ENCODE measurements around the gene MAB21L4. TPM values are rescaled to one million over a fixed set of nuclear protein-coding genes. Genes with fewer than 3 reads are reported as not detected.

MAB21L4 gene
- total RNA-seq, 1 donor from 2014 or later, result not detected

DNA sequence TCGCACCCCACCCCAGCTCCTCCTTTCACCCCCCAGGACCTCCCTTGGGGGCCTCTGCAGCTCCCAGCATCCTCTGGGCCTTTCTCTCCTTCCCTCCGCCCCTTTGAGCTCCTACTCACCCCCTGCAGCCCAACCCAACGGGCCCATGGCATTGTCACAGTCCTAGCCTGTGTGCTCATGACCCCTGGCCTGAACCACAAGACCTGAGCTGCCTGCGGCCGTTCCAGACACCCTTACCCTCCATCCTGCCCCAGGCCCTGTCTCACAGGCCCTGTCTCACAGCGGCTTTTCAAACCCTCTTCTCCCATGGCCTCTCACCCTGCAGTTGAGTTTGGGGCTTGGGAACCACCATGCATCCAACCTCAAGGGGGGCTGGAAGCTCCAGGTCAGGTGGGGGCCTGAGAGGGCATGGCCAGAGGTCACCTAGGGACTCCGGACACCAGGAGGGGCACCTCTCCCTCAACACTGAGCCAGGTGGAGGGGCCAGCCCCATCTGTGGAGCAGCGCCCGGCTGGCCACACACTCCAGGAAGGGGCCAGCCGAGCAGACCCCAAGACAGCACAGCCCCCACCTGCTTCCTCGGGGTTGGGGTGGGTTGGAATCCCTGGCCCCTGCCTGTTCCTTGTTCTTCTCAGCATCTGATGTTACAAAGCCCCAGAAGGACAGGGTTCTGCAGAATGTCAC, 6.9 kb downstream of the MAB21L4 start:
- intact Hi-C loops (cut with DNase I), result no loop called here
- DNase-seq (ENCODE audit: low spot score) (no peak), ATAC-seq (no peak)

DNA sequence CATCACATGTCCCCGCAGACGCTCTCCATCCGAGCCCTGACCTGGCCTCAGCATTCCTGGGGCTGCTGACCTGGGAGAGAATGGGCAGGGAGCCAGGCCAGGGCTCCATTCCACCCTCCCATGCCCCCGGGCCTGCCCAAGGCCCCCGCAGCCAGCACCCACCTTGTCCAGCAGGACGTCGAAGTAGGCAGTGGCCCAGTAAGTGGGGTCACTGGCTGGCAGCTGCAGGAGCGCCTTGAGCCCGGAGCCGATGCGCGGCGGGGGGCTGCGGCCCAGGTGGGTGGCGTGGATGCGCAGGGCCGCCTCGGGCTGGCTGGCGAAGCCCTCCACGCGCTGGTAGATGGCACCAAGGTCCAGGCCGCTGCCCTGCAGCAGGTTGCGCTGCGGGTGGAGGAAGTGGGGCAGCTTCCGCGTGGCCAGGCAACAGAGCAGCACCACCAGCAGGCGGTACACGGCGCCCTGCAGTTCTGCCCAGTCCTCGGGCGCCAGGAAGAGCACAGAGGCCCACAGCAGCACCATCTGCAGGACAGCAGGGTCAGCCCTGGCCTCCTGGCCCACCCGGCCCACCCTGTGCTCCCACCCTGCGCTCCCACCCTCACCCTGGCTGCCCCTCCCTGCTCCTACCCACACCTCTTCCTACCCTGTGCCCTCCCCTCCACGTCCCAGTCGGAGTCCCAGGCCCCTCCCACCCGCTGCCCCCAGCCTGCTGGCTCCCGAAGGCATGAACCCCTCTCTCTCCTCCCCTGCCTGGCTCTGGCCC, 7.6 kb downstream of the MAB21L4 start:
- DNase-seq (ENCODE audit: low spot score), result no peak
- intact Hi-C loops (cut with DNase I), result no loop called here
- no peak for ATAC-seq

DNA sequence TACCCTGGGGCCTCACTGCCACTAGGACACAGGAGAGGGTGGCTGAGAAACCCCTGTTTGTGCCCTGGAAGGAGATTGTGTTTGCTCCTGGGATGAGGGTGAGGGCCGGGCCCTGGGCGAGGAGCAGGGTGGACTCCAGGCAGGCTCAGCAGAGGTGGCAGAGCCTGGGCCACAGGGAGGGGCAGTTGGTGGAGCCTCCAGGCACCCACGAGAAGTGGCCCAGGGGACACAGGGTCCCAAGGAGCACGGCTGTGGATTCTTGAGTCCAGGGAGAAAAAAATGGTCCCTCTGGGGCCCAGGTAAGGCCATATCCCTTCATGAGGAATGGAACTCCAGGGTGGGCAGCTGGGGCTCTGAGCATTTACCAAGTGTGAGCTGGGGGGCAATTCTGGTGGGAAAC, 8.3 kb downstream of the MAB21L4 start:
- no peak for DNase-seq (ENCODE audit: low spot score)
- intact Hi-C loops (cut with DNase I), result no loop called here
- no peak for ATAC-seq

DNA sequence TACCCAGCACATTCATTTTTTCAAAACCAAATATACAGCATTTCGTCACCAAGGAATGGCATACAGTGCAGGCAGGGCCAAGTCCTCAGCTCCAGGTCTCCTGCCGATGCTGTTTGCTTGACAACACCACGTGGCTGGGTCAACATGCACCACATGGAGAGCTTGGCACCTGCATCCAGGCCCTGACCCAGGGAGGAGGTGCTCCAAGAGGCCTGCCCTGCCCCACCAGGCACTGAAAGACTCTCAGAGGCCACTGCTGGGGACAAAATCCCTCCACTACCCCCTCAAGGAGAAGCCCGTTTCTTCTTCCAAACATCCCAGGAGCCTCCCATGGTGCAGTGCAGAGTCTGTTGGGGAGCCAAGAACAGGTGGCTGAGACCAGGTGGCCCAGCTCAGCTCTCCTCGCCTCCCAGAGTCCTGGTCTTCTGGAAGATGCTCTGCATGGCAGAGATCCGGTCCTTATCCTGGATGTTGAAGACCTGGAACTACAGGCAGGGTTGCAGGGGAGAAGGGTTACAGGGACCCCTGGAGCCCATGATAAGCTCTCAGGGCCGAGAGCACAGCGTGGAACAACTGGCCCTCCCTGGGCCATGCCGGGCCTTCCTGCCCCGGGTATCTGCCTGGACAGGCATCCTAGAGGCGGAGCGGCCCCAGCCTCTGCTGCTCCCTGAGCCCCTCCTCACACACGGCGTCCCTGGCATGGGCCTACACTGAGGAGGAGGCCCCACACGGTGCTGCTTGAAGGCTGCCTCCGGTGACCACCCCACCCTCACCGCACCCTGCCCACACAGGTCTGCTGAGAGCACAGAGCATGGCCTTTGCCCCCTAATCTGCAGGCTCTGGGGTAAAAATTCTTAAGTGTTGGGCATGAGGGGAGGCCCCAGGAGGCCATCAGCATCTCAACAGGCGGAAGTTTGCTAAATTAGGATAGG, 9.0 kb downstream of the MAB21L4 start:
- ATAC-seq (no peak), DNase-seq (ENCODE audit: low spot score) (no peak)
- intact Hi-C loops (cut with DNase I), result no loop called here

DNA sequence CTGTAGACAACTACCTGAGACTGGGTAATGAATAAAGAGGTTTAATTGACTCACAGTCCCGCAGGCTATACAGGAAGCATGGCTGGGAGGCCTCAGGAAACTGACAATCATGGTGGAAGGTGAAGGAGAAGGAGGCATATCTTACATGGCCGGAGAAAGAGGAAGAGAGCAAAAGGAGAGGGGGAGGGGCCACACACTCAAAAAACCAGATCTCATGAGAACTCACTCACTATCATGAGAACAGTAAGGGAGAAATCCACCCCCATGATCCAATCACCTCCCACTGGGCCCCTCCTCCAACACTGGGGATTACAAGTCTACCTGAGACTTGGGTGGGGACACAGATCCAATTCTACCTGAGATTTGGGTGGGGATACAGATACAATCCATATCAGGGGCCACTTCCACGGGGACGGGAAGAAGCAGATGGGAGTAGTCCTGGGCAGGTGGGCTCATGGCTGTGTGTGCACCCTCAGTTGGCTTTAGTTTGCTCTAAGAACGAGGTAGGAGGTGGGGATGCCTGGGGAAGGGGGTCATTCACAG, 9.9 kb downstream of the MAB21L4 start:
- ATAC-seq (no peak), DNase-seq (ENCODE audit: low spot score) (no peak)
- intact Hi-C loops (cut with DNase I), result no loop called here

DNA sequence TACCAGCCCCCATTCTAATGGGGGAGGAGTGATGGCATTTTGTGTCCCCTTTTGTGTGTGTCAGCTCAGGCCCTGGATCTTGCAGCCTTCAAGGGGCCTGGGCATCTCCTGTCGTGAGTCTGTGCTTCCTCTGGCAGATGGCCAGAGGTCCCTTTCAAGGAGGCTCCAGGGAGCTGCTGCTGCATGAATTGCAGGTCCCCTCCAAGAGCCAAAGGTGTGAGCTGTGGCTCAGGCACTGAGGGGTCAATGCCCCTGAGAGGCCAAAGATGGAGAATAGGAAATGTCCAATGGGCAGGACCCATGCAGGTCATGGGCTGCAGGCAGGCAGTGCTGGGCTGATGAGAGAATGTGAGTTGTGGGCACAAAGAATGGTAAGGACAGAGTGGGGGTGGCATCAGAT, 10.4 kb downstream of the MAB21L4 start:
- DNase-seq (ENCODE audit: low spot score), result no peak
- no peak for ATAC-seq
- intact Hi-C loops (cut with DNase I), result no loop called here

DNA sequence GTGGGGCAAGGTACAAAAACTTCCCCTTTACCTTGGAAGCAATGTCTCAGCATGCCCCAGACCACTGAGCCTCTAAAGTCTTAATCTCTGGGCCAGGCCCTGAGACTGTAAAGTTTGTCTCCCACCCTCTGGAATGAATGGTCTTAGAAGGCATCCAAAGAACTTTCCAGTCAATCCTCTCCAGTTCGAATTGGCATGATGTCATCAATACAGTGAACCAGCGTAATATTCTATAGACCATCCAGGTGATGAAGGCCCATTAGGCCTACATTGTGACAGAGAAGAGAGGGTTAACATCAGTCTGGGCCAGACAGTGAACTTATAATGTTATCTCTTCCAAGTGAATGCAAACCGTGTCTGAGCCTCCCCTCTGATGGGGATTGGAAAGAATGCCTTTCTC, 11.2 kb downstream of the MAB21L4 start:
- DNase-seq (ENCODE audit: low spot score) (no peak), ATAC-seq (no peak)
- intact Hi-C loops (cut with DNase I), result no loop called here

DNA sequence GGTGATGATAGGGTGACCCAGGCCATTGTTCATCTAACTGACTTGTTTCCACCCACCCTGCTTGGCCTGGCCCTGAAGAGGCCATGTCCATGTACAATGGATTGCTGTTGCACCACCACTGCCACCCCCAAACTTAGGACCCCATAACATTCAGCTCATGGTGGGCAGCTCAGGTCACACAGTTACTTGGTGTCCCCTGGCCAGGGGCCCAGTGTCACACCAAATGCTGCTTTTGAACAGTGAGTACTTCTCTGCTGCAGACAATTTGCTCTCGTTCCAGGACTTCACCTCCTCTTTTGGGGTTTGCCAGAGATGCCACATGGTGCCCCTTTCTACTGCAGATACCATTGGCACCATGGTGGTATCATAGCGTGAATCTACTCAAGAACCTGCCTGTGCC, 11.7 kb downstream of the MAB21L4 start:
- DNase-seq (ENCODE audit: low spot score) (no peak), ATAC-seq (no peak)
- intact Hi-C loops (cut with DNase I), result no loop called here

DNA sequence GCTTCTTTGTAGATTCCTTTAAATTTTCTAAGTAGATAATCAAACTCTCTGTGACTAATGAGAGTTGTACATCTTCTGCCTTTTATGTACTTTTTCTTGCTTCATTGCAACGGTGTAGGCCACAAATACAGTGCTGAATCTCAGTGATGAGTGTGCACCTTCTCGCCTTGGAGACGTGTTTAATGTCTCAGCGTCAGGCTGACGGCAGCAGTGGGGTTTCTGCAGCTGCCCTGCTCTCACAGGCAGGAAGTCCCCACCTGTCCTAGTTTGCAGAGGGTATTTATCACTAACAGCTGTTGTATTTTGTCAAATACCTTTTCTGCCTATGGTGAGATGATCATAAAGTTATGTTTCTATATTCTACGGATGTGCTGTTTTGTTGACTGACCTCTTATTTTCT, 14.0 kb downstream of the MAB21L4 start:
- ATAC-seq, result no peak
- intact Hi-C loops (cut with DNase I), result no loop called here

DNA sequence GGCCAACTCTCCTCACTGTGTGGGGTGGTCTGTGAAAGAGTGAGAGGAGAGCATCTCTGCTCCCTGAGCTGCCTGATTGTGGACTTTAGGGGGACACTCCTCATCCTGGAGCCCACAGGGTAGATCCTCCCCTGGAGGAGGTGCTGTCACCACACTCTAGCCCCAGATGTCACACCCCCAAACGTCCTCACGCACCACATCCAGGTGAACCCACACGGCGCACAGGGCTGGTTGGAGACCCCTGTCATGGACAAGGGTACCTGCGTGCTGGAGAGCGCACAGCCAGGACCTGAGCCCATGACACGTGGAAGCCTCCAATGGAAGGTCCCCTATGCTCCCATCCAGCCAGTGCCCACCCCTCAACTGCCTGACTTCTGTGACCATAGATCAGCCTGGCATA, 16.9 kb downstream of the MAB21L4 start:
- no peak for ATAC-seq
- intact Hi-C loops (cut with DNase I), result no loop called here
- DNase-seq (ENCODE audit: low spot score), result no peak

More for the DNA sequence above, 14.0 kb downstream of the MAB21L4 start:
- no peak for DNase-seq (ENCODE audit: low spot score)

DNA sequence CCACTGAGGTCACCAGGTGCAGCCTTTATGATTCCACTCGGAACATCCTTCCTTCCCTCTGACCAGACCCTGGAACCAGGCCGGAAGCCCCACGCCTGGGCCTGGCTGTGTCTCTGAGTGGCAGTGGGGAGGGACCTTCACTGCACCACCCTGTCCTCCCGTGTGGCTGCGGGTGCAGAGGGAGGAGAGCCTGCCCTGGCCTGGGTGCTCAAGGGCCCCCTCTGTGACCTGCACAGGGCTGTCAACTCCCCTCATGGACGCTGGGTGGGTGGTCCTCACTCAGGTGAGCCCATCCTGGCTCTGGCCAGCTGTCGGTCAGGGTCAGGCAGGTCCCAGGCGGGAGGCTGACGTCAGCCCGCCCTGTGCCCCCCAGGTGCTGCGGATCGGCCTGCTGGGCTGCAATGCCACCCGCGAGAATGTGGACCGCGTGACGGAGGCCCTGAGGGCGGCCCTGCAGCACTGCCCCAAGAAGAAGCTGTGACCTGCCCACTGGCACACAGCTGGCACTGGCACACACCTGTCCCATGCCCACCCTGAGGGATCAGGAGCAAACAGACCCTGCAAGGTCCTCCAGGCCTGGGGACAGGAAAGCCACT, 17.5 kb downstream of the MAB21L4 start:
- ATAC-seq (no peak), DNase-seq (ENCODE audit: low spot score) (no peak)
- intact Hi-C loops (cut with DNase I), result no loop called here

DNA sequence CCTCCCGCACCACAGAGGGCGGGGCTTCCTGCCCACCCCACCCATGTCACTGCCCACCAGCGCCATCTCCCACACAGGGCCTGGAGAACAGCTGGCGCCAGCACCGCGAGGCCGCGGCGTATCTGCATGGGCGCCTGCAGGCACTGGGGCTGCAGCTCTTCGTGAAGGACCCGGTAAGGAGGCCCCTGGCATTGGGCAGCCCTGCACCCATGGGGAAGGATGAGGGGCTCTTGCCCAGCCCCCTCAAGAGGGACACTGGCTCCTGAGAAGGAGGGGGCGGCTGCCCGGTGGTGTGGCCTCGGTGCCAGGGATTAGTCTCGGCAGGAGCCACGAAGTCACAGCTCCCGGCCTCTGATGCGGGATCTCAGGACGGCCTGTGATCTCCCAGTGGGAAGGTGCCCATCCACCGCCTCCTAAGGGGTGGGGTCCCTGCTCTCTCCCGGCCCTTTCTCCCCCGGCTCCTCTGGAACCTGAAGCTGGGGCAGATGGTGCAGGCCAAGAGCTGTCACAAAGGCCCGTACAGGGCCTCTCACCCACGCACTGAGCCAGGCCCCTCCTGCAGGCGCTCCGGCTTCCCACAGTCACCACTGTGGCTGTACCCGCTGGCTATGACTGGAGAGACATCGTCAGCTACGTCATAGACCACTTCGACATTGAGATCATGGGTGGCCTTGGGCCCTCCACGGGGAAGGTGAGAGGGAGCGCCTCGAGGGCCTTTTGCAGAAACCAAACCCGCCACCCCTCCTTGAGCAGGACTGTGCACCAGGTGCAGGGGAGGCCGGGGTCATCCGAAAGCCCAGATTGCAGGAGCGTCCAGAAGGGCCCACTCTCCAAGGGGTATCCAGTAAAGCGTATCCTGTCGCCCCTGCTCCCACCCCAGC, 18.3 kb downstream of the MAB21L4 start:
- ATAC-seq (no peak), DNase-seq (ENCODE audit: low spot score) (no peak)
- intact Hi-C loops (cut with DNase I), result no loop called here

DNA sequence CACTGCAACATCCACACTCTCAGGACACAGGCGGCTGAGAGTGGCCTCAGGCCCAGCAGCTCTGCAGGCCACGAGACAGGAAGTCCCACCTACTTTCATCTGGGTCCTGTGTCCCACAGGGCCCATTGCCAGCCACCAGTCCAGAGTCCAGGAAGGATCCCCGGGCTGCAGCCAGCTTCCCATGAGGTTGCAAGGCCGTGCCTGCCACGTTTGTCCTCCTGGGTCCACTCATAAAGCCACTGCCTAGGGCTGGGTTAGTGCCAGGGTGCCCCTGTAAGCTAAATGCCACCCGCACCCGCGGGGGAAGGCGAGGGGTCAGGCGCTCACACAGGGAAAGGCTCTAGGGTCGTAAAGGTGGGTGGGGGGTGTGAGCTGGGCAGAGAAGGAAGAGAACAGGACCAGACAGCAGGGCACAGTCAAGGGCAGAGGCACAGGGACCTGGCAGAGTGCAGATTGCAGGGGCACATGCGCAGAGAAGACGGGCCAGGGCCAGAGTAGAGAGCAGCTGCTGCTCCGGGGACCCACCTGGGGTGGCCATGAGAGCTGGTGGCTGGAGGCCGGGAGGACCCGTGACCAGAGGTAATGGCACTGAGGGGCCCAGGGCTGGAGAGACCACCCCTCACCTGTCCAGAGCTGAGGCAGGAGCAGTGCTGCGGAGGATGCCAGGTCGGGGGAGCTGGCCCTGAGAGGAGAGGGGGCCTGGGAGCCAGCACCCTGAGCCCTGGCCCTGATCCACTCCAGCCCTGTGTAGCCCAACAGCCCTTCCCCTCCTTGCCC, 19.3 kb downstream of the MAB21L4 start:
- intact Hi-C loops (cut with DNase I), result no loop called here
- ATAC-seq, result no peak
- no peak for DNase-seq (ENCODE audit: low spot score)

DNA sequence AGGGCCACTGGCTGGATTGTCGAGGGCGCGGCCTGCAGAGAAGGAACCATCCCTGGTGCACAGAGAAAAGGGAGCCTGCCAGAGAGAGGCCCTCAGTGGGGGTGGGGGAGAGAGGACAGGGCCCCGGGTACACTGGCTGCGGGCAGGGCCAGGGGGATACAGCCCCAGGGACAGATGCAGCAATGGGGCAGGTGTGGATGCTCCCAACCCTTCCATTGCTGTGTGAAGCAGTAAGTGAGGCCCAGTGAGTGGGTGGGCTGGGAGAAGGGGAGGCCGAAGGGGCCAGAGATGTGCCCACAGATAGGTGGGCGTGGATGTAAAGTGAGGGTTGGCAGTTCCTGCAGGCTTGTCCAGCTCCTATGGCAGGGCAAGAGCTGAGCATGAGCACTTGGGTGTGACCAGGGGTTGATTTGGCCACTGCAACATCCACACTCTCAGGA, 19.9 kb downstream of the MAB21L4 start:
- DNase-seq (ENCODE audit: low spot score), result no peak
- intact Hi-C loops (cut with DNase I), result no loop called here
- no peak for ATAC-seq

DNA sequence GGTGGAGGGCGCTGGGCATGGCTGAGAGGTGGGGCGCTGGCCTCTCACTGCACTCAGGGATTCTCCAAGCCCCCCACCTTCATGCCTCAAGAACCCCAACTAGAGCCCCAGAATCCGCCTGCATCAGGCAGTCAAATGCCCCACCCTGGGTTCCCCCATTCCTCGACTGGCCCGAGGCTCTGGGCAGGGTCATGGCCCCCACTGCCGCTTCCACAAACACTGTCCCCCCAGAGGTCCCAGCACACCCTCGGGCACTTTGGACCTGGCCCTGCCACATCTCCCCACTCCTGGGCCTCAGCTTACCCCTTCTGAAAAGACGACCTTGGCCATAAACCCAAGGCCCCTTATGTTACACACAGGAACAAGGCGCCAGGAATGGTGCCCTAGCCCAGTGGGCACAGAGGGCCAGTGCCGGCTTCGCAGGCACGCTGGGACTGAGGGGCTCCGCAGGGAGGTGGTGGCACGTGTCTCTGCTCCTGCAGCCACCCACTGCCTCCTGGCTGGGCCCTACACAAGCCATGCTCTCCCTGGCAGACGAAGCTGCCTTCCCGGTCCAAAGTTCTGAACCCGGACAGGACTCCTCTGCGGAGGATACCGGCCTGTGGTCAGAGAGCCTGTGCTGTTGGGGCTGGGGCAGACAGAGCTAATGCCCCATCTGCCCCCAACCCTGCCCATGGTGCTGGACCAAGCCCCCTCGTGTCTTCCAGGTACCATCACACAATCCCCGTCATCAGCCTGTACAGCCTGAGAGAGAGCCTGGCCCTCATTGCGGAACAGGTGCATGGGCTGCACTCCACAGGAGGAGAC, 20.5 kb downstream of the MAB21L4 start:
- no peak for DNase-seq (ENCODE audit: low spot score)
- intact Hi-C loops (cut with DNase I), result no loop called here
- ATAC-seq, result no peak

DNA sequence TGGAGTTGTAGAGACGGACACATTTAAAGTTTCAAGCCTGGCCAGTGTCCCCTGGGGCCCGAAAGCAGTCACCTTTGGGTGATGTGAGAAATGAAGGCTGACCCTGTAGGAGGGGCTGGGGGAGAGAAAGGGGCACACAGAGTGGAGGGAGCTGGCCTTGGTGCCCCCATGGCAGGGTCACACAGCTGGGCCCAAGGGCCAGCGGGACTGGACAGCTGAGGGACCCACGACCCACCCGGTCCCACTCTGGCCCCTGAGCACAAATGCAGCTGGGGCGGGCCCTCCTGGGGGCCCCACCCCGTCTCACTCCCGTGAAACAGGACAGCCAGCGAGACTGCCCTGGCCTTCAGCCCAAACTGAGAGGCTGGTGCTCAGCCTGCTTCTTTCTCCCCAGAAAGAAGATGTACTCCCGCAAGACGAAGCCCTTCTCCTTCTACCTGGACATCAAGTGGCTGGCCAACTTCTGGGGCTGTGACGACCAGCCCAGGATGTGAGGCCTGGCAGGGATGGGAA, 21.2 kb downstream of the MAB21L4 start:
- ATAC-seq, result no peak
- no peak for DNase-seq (ENCODE audit: low spot score)
- intact Hi-C loops (cut with DNase I), result no loop called here

Measured in sciatic nerve (tissue), 2 donors.